ENCODE measurements around the gene TMEM213.
A peak's percentile ranks its signal among the peaks of the same experiment; 100 is the strongest.
"Not testable (repeated sequence)": the region's sequence is repeated elsewhere in the genome, so short reads cannot be mapped to it uniquely, and the experiment has no call there.

Gene TMEM213, protein sequence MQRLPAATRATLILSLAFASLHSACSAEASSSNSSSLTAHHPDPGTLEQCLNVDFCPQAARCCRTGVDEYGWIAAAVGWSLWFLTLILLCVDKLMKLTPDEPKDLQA

DNA sequence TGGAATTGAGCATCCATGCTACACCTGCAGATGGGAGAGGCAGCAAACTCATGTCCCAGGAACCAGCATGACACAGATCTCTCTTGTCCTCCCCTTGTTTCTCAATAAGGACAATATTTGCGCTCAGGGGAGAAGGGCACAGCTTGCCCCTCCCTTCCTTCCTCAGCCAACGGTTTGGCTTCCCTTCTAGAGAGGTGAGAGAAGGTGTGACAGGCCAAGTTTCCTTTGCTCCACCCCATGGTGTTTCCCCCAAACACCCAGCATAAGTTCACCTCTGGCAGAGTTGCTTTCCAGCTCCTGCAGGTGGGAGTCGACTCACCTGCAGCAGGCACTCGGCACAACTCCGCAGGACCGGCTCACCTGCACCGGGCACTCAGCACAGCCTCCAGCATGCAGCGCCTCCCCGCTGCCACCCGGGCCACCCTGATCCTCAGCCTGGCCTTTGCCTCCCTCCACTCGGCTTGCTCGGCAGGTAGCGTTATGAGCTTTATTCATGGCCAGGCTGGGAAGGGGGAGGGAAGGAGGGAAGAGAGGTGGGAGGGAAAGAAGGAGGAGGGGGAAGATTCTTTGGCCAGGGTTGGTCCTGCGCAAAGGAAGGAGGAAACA lies at the start of gene TMEM213, which contains the start of gene ATP6V0A4:
TMEM213 (plus strand) TSS at position 280 of the 606 bp plus-strand sequence; CDS start at position 391, 111 bp downstream.
ATP6V0A4 (minus strand) TSS at position 482 of the 606 bp plus-strand sequence. CDS start 26,949 bp downstream, outside the sequence.
- no peak for DNase-seq

DNA sequence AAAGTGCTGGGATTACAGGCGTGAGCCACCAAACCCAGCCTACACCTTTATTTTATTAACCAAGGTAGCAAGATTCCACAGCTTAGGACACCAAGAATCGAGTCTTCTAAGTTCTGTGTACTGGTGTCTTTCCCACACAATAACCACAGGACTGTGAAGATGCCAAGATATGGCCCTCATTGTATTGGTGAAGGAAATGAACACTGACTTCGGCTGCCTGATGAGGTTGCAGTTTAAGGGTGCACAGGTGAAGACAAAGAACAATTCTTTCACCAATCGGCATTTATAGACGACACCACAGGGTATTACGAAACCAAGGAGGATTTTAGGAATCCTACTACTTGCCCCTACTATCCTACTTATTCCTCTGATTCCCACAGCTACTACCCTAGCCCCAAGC lies 49.1 kb upstream of the TMEM213 start:
- no peak for DNase-seq

DNA sequence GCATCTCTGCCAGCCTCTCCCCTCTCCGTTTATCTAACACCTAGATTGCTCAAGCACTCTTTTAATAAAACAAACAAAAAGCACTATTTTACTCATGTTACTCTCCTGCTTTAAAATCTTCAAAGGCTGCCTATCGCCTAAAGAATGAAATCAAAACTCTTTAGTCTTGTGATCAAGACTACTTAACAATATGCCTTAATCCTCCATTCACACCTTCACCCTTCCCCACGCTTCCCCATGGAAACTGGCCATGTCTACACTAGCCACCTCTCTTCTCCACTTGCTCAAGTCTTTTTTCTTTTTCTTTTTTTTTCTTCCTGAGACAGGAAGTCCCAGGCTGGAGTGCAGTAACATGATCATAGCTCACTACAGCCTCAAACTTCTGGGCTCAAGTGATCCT lies 47.8 kb upstream of the TMEM213 start:
- peak in 1 of 6 experiments; percentile 8 for DNase-seq

DNA sequence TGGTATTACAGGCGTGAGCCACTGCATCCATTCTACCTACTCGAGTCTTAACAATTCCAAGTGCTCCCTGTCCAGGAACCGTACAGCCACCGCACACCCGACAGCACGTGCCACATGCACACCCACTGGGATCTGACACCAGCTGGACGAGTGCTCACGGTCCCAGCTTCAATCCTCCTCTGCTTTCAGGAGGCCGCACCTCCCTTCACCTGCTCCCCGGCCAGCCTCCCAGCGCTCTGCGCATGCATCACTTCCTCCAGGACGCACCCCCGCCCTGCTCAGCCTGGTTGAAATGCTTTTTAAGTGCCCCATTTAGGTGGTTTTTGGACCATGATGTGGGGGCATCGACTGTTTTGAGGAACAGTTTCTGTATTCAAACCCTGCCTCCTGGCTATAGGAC lies 47.3 kb upstream of the TMEM213 start:
- DNase-seq = no peak

DNA sequence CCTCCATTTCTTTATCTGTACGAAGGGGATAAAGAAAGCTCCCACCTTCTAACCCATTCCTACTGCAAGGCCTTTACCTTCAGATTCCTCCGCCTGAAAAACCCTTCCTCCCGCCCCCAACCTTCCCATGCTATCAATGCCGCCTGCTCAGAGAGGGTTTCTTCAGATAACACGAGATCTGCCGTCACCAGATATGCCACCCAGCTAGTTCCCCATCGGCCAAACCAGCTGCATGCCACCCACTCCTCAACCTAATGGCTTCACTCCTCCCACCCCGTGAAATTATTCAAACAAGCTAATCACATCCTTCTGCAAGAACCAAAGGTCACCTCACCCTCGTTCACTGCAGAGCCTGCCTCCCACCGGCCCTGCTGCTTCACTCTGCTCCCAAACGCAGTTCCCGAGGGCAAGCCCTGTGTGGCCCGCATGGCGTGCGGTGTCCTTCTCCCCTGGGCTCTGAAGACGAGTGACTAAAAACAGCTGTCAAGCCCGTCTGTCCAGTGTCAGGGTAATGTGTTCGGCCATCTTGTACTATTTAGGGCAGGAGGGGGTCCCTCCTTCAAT lies 46.8 kb upstream of the TMEM213 start:
- DNase-seq = no peak

DNA sequence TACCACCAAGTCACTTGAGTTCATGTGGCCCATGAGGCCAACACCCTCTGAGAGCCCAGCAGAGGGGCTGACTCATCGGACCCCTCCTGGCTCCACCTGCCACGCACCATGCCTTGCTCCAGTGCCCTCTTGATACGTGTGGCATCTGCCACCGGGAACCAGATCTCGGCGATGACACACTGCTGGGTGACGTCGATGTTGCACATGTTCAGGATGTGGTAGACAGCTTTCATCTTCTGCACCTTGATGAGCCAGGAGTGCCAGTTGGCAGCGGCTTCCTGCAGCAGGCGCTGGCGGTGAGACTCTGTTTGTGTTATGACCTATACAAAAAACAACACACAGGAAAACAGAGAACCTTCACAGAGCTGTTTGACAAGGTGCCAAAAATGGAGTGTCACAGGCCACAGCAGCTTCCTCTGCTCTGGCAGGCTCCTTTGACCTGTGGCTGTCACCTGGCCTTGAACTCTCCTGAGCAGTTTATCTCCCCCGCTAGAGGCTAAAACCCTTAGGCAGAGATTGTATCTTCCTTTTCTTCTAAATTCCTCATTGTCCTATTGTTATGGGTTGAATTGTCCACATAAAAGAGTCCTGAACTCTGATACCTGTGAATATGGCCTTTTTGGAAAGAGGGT lies 45.2 kb upstream of the TMEM213 start:
- peak; percentile 85 to 98 (median 93) for DNase-seq

DNA sequence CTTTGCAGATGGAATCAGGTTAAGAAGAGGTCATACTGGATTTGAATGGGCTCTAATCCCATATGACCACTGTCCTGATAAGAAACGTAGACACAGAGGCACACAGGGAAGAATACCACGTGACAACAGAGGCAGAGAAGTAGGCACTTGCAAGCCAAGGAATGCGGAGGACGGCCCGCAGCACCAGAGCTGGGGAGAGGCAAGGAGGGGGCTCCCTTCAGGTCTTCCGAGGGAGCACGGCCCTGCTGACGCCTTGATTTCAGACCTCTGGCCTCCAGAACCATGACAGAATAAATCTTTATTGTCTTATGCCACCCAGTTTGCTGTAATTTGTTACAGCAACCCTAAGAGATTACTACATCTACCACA lies 44.7 kb upstream of the TMEM213 start:
- DNase-seq = peak in 1 of 6 experiments; percentile 8

DNA sequence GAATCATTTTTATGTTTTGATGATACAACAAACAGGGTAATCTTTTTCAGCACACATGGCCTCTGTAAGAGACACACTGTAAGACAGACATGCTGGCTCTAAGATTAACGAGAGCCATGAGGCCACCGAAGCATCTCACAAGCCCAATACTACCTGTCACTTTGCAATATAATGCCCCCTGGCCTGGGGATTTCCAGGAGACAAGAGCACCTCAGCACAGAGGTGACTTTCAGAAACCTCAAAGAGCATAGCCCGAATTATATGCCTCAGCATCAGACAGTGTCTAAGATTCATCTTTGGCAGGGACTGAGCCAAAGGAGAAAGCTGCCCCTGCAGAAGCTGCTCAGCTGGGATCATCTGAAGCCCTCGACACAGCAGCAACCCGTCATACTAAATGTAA lies 44.2 kb upstream of the TMEM213 start:
- peak in 2 of 6 experiments; percentile 20 to 43 for DNase-seq

DNA sequence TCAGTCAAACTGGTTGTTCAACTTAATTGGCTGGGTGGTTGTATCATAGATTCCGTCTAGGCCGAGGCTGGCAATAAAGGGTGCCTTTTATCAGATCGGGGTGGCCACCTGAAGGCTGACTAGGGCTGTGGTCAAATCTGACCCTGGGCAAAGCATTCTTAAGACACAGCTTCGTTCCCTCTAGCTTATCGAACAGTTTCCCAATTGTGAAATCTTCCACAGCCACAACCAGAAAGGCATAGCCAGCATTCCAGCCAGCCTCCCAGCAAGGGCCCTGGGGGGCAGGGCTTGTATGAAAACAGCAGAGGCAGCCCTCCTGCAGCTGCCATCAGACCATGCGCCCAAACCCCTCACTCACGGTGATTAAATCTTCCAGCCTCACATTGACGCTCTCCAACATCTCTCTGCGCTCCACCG lies 42.5 kb upstream of the TMEM213 start:
- no peak for DNase-seq

DNA sequence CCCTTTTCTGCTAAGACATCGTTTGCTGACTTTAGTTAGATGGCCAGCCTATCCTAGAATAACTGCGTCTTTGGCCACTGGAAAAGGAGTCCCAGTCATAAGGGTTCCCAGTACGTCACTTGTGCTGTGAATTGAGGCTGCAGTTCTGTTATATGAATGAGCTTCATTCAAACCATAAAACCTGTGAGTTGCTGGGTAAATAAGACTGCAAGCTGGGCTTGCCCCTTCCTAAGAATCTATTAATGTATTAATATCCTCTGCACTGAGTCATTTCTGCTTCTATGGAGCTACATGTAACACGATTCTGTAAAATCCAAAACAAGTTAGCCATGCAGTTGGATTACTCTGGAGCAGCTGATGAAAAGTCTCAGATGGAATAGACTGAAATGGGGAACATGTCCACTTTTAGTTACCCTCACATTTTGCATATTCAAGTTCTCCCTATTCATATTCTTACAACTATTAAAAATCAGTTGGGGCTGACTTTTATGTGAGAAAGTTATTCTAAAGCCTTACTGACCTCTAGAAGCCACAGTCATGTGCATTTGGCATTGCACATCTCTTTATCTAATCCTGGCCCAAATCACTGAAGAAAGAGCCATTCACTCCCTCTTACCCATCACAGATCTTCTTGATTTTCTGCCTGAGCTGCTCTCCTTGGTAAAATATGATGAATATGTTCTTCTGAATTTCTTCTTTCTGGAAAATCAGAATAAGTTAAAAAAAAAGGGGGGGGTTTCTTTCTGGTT lies 41.8 kb upstream of the TMEM213 start:
- DNase-seq = no peak

DNA sequence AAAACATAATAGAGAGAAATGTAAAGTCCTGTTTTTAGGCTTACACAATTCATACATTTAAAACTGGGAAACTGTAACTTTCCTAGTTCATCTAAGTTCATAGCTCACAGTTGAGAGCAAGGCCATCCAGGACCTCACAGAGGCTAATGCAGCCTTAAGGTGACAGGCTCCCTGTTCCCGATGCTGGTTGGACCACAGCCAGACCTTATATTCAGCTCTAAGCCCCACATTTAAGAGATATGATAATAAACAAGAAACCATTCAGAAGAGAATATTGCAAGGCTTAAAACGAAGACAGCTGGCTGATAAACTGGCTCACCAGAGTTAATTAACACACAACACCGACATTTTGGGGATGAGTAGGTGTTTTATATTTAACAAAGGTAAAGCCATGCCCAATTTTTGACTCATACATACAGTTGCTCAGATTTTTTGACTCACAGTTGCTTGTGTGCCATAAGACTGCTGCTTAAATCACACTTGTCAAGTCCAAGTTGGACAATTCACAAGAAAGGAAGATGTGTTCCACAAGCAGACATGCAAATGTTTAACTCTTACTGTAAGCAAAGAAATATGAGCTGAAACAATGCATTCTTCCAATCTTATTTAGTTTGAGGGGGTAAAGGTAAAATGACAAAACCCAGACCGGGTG lies 41.1 kb upstream of the TMEM213 start:
- no peak for DNase-seq

DNA sequence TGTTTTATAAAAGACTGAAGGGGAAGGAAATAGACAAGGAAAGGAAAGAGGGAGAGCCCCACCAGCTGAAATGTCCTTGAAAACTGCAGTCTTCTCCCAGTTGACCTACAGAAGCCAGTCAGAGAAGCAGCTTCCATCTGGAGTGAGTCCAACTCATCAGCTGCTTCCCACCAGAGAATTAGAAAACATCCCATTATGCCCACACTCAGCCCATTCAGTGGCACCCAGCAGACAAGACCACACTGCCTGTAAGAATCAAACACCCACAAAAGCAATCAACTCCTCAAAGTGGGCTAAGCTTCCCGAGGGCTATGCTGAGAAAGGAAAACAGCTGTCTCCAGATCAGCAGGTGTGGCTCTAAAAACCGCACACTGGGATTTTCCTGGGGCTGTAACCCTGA lies 29.6 kb upstream of the TMEM213 start:
- no peak for DNase-seq

DNA sequence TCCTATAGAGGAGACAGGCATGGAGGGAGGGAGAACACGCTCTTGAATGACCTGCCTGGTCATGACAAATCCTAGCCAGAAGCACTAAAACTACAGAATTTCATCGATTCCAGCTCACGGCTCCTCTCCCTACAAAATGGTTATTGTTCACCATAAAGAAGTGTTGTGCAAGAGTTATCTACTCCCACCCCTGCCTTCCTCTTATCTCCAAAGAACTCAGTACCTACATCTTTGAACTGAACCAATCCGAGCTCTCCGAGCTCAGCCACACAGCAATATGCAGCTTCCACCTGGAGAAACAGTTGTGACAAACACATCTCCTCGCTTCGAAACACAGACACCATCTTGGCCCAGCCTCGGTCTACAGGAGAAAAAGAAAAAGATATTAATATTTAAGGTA lies 26.9 kb upstream of the TMEM213 start:
- DNase-seq = no peak

DNA sequence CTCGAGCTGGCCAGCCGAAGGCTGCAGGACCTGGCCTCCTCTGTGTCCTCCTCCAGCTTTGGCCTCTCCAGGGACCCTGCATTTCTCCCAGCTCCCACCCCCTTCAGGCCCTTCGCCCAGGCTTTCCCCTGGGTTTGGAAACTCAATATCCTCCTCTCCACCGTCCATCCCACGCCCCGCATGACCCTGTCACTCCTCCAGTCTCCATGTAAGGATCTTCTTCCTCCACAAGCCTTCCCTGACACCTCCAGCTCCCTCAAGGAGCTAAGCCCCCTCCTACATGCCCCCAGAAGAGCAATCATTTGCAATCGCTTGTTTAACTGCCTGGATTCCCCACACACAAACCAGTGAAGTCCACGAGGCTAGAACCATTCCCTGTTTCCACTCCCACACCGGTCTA lies 24.6 kb upstream of the TMEM213 start:
- DNase-seq = no peak

DNA sequence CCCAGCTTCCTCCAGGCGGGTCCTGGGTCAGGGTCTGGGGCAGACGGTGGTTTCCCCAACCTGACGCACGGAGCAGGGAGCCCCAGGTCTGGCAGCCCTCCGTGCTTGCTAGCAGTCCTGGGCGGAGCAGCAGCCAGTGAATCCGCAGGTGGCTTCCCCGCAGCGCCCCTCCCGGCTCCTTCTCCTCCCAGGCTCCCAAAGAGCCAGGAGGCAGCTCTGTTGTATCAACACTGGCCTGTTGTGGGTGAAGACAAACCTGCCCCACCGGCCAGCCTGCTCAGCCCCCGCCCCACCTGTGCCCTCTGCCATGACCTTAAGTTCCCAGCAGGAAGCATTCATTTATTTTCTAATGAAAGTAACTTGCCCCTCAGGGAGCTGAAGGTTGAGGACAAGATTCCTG lies 24.0 kb upstream of the TMEM213 start:
- DNase-seq = no peak

DNA sequence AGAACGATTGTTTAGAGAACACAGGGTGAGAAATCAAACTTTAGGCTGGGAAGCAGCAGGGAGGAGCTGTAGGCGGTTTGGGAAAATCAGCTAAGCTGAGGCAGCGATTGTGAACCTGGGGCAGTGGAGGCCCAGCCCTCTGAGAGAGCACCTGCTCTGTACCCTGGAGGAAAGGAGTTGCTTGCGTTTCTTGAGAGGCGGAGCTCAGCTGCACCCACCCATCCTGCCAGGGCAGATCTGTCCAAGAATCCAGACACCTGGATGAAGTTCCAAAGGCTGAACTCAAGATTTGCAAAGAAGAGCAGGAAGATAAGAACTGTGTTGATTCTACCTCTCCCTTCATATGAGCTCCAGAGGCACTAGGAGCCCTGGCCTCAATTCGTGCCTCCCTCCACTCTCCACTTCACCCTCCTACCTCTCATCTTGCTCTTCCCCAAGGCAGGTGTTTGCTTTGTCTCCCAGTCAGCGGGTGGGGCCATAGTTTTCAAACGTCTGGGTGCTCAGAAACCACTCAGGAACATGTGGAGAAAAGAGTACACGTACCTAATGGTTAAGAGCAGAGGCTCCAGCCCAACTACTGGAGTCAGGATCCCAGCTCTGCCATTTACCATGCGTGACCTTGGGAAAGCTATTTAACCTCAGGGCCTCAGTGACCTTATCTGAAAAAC lies 21.5 kb upstream of the TMEM213 start:
- DNase-seq = no peak

DNA sequence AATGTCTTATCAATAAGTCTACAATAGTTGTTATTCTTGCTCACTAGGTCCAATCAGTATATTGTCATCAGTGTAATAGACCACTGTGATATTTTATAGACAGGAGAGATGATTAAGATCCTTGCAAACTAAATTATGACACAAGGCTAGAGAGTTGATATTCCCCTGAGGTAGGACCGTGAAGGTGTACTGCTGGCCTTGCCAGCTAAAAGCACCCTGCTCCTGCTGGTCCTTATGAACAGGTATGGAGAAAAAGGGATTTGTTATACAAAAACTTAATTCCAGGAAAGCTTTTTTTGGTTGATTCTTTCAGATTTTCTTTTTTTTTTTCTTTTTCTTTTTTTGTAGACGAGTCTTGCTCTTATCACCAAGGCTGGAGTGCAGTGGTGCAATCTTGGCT lies 16.8 kb upstream of the TMEM213 start:
- no peak for DNase-seq

DNA sequence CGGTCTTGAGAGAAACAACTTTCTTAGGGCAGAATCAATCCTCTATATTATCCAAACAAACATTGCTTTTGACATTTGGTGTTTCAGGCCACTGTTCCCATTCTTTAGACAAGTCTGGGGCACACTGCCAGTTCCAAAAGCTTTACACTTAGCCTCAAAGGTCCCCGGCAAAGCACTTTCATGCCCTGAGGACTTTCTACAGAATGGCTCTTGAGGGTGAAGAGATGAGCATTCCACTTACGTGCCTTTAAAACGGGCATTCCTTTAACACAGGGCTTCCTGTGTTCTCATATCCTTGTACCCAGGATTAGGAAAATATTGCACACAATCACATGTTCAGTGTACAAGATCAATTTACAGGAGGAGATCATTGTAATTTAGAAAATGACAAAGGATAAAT lies 13.1 kb upstream of the TMEM213 start:
- no peak for DNase-seq

DNA sequence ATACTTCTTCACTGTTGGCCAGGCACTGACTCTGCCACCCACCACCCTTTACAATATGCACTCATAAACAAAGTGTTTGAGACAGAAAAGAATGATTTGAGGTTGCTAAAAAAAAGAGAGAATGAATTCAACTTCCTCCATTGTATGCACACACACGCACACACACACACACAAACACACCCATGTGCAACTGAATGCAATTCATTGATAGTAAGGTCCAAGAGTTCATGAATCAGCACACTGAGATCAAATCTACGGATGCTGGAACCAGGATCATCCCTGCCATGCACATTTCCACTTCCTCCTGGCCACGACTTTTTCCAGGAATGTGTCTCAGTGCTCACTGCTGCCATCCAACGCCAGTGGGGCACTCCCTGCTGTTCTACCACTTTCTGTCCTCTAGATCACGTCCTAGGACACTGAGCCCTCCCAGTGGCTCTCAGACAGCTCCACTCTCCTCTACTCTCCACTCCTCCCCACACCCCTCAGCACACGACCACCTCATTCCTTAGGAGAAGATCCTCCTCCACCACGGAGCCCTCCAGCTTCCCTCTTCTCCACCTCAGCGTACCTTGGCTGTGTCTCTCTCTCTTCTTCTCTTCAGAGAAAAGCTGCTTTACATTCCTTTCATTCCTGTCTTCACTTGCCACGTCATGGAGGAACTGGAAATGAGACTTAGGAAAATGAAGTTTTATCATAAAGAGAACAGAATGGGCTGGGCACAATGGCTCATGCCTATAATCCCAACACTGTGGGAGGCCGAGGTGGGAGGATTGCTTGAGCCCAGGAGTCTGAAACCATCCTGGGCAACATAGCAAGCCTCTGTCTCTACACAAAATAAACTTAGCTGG lies 12.0 kb upstream of the TMEM213 start:
- DNase-seq = no peak

DNA sequence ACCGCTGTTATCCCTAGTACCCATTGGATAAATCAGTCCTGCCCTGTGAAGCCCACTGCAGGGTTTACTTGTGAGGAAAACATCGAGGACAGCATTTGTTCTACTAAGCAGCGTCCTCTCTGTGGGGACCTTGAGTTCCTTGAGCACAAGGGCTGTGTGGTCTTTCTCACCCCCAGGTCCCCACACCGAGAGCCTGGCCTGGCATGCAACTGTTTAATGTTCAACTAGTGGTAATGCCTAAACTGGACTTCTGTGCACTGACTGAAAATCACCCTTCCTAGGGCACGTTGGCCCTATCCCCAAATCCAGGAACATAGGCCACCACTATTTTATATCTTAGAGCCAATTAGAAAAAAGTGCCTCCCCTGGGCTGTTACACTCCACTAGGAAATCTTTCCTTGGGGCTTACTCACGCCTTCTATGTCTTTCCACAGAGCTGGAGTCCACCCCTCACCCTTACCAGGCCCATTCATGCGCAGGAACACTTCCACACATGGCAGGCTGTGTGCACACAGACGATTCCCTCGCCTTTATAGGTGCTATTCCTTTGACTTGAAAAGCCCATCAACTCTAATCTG lies 1.7 kb upstream of the TMEM213 start:
- no peak for DNase-seq

DNA sequence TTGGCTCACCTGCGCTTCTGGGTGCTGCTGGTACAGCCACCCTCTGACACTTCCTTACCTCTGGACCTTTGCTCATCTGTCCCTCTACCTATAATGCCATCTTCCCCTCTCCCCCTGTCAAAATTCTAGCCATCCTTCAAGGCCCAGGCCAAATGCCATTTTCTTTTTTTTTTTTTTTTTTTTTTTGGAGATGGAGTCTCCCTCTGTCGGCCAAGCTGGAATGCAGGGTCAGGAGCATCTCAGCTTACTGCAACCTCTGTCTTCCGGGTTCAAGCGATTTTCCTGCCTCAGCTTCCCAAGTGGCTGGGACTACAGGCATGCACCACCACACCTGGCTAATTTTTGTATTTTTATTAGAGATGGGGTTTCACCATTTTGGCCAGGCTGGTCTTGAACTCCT lies 748 bp upstream of the TMEM213 start:
- not testable (repeated sequence) for DNase-seq
